Left forelimb (tissue), 1 donor: Measurements from ENCODE around the gene DYSF.

Experiments
- DNase-seq: peaks from one replicate; pipeline ENCODE4 v3.0.0-alpha.2; 2018; ENCODE audit warnings: low spot score

DYSF gene

GRCh38 chr2:71530211-71530610 is 76.8 kb downstream of the DYSF start:
- peak; percentile 55 for DNase-seq

GRCh38 chr2:71530641-71531332 is 77.4 kb downstream of the DYSF start:
- DNase-seq = peak; percentile 53

GRCh38 chr2:71531522-71532047 is 78.2 kb downstream of the DYSF start:
- peak; percentile 9 for DNase-seq

- peak; percentile 46 for DNase-seq
Measured at GRCh38 chr2:71532327-71532726, 79.0 kb downstream of the DYSF start.

GRCh38 chr2:71534201-71534600 is 80.8 kb downstream of the DYSF start:
- DNase-seq = peak; percentile 37

GRCh38 chr2:71534826-71535225 is 81.5 kb downstream of the DYSF start:
- DNase-seq = peak; percentile 53

GRCh38 chr2:71535526-71535925 is 82.2 kb downstream of the DYSF start:
- no peak for DNase-seq

GRCh38 chr2:71536226-71536671 is 82.9 kb downstream of the DYSF start:
- peak; percentile 71 for DNase-seq

GRCh38 chr2:71538241-71538640 is 84.9 kb downstream of the DYSF start:
- peak; percentile 36 for DNase-seq

GRCh38 chr2:71538656-71539265 is 85.4 kb downstream of the DYSF start:
- DNase-seq = peak; percentile 47

GRCh38 chr2:71540818-71541217 is 87.5 kb downstream of the DYSF start:
- DNase-seq = no peak

GRCh38 chr2:71544919-71545571 is 91.7 kb downstream of the DYSF start:
- no peak for DNase-seq

- DNase-seq = no peak
Measured at GRCh38 chr2:71545572-71546274, 92.4 kb downstream of the DYSF start.

- DNase-seq = no peak
Measured at GRCh38 chr2:71546275-71546638, 92.9 kb downstream of the DYSF start.

GRCh38 chr2:71546777-71547281 is 93.5 kb downstream of the DYSF start:
- DNase-seq = no peak

- DNase-seq = no peak
Measured at GRCh38 chr2:71547616-71548285, 94.4 kb downstream of the DYSF start.

- DNase-seq = peak; percentile 84
Measured at GRCh38 chr2:71548646-71549425, 95.5 kb downstream of the DYSF start.

GRCh38 chr2:71550801-71551630 is 97.7 kb downstream of the DYSF start:
- no peak for DNase-seq

- no peak for DNase-seq
Measured at GRCh38 chr2:71551631-71551915, 98.2 kb downstream of the DYSF start.

GRCh38 chr2:71552356-71552755 is 99.0 kb downstream of the DYSF start:
- no peak for DNase-seq
